K562 (cell line): ENCODE data around the gene GMEB1. TPM values are rescaled to one million over a fixed set of nuclear protein-coding genes. Genes with fewer than 3 reads are reported as not detected.

Source experiments
- NR1H2 ChIP-seq: sonication (generic); formaldehyde crosslinking; IDR thresholded peaks from 2 replicates; pipeline ENCODE4 v1.4.0; 2020; ENCODE audit warnings: mild to moderate bottlenecking, missing genetic modification reagents
- RBM39 ChIP-seq: fragments of 200-400 bp; formaldehyde crosslinking; optimal IDR thresholded peaks from 2 replicates; pipeline ENCODE3; 2018; ENCODE audit warnings: low read depth, low read length
- ZNF436 ChIP-seq: fragments of 250-450, 450-650 bp; sonication (Bioruptor Pico); formaldehyde crosslinking; IDR thresholded peaks from 2 replicates; pipeline ENCODE4 v1.7.0; 2020; ENCODE audit warnings: mild to moderate bottlenecking
- polyA plus RNA-seq, 8 experiments: library from polyadenylated mRNA; depleted of rRNA in 4 of 8; stranded (reverse) in 5 of 8; unstranded in 3 of 8; fragments of >200 nt; fragmentation: Nextera tagmentation in 2 of 8; fragmentation: Illumina TruSeq in 1 of 8; extraction: Ambion mirVana in 2 of 8; extraction: Trizol in 1 of 8; gene quantifications; 2 replicates each; pipeline versions ENCODE4 v1.2.1 to v1.2.3, GENCODE V29; 2011 to 2014; ENCODE audit warnings: inconsistent platforms in 1 of 8, missing spikeins in 1 of 8
- total RNA-seq, 7 experiments: library from RNA; depleted of rRNA in 6 of 7; stranded (reverse); fragments of >200 nt in 6 of 7; fragmentation: Illumina TruSeq in 2 of 7; extraction: Trizol in 2 of 7; gene quantifications; 2 replicates each; pipeline versions ENCODE4 v1.2.1 to v1.2.3, GENCODE V29; 2011 to 2021; ENCODE audit warnings: low replicate concordance in 1 of 7
- TF ChIP-seq, protein P1 (sequence below): fragments of 200-600 bp; sonication (generic); IDR thresholded peaks from one replicate; pipeline ENCODE4 v1.6.1; 2012; ENCODE audit warnings: mild to moderate bottlenecking, low read depth, low read length, inconsistent platforms
- TF ChIP-seq, protein P2 (sequence below): sonication (generic); formaldehyde crosslinking; IDR thresholded peaks from 2 replicates; pipeline ENCODE4 v1.8.1; 2023; ENCODE audit warnings: mild to moderate bottlenecking, missing genetic modification reagents
- TF ChIP-seq, protein P3 (sequence below), 2 experiments: fragments of 450-650 bp in 1 of 2; sonication (generic) in 1 of 2; formaldehyde crosslinking in 1 of 2; IDR thresholded peaks in 1 of 2; conservative IDR thresholded peaks in 1 of 2; 2 replicates each; pipeline versions ENCODE4 v1.6.1 to v1.8.1; 2016 to 2023; ENCODE audit warnings: mild to moderate bottlenecking in 2 of 2, moderate library complexity in 2 of 2, inconsistent platforms in 1 of 2, missing genetic modification reagents in 1 of 2
- TF ChIP-seq, protein P4 (sequence below): IDR thresholded peaks from 2 replicates; pipeline ENCODE4 v1.6.1; 2014; ENCODE audit warnings: antibody characterized with exemption
- TF ChIP-seq, protein P5 (sequence below): fragments of 250-450 bp; sonication (Bioruptor Pico); IDR thresholded peaks from 2 replicates; pipeline ENCODE4 v1.9.0; 2021; ENCODE audit warnings: mild to moderate bottlenecking

The GMEB1 gene
- total and polyA plus RNA-seq, 9 of the 15 experiments (the other 6 are each of a cell fraction or from before 2014, with no cell fraction given), result 6.6 to 17.5 (median 8.5) TPM

DNA sequence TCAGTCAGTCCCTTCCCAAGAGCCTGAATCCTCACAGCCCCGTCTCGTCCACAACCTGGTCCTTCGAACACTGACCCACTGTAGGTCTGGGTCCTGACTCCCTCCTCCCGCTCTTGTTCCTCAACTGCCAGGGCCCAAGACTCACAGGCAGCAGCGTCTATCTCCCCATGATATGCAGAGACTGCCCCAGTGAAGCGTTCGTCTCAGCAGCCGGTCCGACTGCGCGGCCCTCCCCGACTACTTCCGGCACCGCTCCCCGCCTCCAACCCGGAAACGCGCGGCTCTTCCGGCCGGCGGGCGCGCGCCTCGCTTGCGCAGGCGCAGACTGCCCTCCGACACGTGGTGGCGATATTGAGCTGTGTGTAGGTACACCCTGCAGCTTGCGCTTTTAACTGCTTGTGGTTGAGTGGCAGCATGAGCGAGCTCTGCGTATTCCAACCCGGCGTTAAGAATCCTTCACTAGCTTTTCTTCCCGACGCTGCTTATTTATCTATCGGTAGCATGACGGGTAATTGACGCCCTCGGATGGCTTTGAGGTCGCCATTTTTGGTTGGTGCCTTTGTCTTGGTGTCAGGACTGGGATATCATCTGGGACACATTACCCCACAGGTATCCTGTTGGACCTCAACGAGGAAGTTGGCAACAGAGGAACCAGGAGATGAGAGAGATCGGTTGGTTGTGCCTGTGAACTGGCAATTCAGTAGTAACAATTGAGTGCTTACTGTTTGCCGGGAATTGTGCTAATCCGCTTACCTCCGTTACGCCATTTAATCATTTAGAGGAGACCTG, 25.5 kb upstream of the GMEB1 start, which contains the start of gene TAF12 (continued):
- TF ChIP-seq, protein P1, sequence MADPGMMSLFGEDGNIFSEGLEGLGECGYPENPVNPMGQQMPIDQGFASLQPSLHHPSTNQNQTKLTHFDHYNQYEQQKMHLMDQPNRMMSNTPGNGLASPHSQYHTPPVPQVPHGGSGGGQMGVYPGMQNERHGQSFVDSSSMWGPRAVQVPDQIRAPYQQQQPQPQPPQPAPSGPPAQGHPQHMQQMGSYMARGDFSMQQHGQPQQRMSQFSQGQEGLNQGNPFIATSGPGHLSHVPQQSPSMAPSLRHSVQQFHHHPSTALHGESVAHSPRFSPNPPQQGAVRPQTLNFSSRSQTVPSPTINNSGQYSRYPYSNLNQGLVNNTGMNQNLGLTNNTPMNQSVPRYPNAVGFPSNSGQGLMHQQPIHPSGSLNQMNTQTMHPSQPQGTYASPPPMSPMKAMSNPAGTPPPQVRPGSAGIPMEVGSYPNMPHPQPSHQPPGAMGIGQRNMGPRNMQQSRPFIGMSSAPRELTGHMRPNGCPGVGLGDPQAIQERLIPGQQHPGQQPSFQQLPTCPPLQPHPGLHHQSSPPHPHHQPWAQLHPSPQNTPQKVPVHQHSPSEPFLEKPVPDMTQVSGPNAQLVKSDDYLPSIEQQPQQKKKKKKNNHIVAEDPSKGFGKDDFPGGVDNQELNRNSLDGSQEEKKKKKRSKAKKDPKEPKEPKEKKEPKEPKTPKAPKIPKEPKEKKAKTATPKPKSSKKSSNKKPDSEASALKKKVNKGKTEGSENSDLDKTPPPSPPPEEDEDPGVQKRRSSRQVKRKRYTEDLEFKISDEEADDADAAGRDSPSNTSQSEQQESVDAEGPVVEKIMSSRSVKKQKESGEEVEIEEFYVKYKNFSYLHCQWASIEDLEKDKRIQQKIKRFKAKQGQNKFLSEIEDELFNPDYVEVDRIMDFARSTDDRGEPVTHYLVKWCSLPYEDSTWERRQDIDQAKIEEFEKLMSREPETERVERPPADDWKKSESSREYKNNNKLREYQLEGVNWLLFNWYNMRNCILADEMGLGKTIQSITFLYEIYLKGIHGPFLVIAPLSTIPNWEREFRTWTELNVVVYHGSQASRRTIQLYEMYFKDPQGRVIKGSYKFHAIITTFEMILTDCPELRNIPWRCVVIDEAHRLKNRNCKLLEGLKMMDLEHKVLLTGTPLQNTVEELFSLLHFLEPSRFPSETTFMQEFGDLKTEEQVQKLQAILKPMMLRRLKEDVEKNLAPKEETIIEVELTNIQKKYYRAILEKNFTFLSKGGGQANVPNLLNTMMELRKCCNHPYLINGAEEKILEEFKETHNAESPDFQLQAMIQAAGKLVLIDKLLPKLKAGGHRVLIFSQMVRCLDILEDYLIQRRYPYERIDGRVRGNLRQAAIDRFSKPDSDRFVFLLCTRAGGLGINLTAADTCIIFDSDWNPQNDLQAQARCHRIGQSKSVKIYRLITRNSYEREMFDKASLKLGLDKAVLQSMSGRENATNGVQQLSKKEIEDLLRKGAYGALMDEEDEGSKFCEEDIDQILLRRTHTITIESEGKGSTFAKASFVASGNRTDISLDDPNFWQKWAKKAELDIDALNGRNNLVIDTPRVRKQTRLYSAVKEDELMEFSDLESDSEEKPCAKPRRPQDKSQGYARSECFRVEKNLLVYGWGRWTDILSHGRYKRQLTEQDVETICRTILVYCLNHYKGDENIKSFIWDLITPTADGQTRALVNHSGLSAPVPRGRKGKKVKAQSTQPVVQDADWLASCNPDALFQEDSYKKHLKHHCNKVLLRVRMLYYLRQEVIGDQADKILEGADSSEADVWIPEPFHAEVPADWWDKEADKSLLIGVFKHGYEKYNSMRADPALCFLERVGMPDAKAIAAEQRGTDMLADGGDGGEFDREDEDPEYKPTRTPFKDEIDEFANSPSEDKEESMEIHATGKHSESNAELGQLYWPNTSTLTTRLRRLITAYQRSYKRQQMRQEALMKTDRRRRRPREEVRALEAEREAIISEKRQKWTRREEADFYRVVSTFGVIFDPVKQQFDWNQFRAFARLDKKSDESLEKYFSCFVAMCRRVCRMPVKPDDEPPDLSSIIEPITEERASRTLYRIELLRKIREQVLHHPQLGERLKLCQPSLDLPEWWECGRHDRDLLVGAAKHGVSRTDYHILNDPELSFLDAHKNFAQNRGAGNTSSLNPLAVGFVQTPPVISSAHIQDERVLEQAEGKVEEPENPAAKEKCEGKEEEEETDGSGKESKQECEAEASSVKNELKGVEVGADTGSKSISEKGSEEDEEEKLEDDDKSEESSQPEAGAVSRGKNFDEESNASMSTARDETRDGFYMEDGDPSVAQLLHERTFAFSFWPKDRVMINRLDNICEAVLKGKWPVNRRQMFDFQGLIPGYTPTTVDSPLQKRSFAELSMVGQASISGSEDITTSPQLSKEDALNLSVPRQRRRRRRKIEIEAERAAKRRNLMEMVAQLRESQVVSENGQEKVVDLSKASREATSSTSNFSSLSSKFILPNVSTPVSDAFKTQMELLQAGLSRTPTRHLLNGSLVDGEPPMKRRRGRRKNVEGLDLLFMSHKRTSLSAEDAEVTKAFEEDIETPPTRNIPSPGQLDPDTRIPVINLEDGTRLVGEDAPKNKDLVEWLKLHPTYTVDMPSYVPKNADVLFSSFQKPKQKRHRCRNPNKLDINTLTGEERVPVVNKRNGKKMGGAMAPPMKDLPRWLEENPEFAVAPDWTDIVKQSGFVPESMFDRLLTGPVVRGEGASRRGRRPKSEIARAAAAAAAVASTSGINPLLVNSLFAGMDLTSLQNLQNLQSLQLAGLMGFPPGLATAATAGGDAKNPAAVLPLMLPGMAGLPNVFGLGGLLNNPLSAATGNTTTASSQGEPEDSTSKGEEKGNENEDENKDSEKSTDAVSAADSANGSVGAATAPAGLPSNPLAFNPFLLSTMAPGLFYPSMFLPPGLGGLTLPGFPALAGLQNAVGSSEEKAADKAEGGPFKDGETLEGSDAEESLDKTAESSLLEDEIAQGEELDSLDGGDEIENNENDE, result no peak
- 0 out of 2 replicates have a peak, but pooled peaks have one; percentile 40 for TF ChIP-seq NR1H2 (CRISPR knock-in tag)
- TF ChIP-seq, protein P2, sequence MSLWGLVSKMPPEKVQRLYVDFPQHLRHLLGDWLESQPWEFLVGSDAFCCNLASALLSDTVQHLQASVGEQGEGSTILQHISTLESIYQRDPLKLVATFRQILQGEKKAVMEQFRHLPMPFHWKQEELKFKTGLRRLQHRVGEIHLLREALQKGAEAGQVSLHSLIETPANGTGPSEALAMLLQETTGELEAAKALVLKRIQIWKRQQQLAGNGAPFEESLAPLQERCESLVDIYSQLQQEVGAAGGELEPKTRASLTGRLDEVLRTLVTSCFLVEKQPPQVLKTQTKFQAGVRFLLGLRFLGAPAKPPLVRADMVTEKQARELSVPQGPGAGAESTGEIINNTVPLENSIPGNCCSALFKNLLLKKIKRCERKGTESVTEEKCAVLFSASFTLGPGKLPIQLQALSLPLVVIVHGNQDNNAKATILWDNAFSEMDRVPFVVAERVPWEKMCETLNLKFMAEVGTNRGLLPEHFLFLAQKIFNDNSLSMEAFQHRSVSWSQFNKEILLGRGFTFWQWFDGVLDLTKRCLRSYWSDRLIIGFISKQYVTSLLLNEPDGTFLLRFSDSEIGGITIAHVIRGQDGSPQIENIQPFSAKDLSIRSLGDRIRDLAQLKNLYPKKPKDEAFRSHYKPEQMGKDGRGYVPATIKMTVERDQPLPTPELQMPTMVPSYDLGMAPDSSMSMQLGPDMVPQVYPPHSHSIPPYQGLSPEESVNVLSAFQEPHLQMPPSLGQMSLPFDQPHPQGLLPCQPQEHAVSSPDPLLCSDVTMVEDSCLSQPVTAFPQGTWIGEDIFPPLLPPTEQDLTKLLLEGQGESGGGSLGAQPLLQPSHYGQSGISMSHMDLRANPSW (CRISPR knock-in tag), result no peak; the same call in none of the 2 replicates
- 0 out of 2 replicates have a peak, but pooled peaks have one; percentile 60 for TF ChIP-seq ZNF436 (CRISPR knock-in tag)
- TF ChIP-seq, protein P3, sequence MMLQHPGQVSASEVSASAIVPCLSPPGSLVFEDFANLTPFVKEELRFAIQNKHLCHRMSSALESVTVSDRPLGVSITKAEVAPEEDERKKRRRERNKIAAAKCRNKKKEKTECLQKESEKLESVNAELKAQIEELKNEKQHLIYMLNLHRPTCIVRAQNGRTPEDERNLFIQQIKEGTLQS (IDR thresholded peaks at IDR 0.05), result no peak
- TF ChIP-seq, protein P3 (CRISPR knock-in tag; conservative IDR thresholded peaks at IDR 0.05), result no peak
- no peak for TF ChIP-seq RBM39
- TF ChIP-seq, protein P4, sequence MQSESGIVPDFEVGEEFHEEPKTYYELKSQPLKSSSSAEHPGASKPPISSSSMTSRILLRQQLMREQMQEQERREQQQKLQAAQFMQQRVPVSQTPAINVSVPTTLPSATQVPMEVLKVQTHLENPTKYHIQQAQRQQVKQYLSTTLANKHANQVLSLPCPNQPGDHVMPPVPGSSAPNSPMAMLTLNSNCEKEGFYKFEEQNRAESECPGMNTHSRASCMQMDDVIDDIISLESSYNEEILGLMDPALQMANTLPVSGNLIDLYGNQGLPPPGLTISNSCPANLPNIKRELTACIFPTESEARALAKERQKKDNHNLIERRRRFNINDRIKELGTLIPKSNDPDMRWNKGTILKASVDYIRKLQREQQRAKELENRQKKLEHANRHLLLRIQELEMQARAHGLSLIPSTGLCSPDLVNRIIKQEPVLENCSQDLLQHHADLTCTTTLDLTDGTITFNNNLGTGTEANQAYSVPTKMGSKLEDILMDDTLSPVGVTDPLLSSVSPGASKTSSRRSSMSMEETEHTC, result peak; percentile 41; the same call in 1 of the 2 replicates
- TF ChIP-seq, protein P5, sequence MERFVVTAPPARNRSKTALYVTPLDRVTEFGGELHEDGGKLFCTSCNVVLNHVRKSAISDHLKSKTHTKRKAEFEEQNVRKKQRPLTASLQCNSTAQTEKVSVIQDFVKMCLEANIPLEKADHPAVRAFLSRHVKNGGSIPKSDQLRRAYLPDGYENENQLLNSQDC, result peak; percentile 88
